ENCODE measurements around the gene DRICH1.

DNA sequence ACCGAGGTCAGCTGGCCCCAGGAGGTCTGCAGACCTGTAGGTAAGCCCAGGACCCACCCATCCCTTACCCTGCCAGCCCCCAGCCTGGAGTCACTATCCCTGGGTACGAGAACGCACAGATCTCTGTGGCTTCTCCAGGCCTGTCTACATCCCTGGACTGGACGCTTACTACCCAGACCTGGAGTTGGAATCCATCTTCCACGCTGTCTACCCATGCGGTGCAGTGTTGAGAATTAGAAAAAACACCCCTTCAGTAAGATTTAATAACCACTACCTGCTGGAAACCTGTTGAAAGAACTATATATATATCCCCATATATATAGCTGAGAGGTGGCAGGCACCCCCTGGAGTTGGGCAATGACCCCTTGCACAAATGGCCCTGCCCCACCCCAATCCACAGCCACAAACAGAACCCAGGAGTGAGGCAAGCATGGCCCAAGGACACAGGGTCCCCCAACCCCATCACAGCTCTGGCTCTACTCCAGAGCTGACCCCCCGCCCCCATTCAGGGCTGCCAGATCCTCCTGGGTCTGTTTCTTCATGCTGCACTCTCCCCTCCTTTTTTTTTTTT, 41.0 kb upstream of the DRICH1 start:
- TF ChIP-seq ZFP3 (CRISPR knock-in tag; IDR thresholded peaks at IDR 0.05) (no peak), SNAI2 (CRISPR knock-in tag; IDR thresholded peaks at IDR 0.05) (no peak), TOX (CRISPR knock-in tag; IDR thresholded peaks at IDR 0.05; ENCODE audit: borderline replicate concordance) (no peak), ISL1 (CRISPR knock-in tag; IDR thresholded peaks at IDR 0.05) (no peak), TCF4 (CRISPR knock-in tag; IDR thresholded peaks at IDR 0.05; ENCODE audit: borderline replicate concordance) (no peak), ZNF70 (CRISPR knock-in tag; IDR thresholded peaks at IDR 0.05) (no peak), ZC3H10 (CRISPR knock-in tag; IDR thresholded peaks at IDR 0.05) (no peak)
- TF ChIP-seq, protein P1, sequence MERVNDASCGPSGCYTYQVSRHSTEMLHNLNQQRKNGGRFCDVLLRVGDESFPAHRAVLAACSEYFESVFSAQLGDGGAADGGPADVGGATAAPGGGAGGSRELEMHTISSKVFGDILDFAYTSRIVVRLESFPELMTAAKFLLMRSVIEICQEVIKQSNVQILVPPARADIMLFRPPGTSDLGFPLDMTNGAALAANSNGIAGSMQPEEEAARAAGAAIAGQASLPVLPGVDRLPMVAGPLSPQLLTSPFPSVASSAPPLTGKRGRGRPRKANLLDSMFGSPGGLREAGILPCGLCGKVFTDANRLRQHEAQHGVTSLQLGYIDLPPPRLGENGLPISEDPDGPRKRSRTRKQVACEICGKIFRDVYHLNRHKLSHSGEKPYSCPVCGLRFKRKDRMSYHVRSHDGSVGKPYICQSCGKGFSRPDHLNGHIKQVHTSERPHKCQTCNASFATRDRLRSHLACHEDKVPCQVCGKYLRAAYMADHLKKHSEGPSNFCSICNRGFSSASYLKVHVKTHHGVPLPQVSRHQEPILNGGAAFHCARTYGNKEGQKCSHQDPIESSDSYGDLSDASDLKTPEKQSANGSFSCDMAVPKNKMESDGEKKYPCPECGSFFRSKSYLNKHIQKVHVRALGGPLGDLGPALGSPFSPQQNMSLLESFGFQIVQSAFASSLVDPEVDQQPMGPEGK (CRISPR knock-in tag; IDR thresholded peaks at IDR 0.05; ENCODE audit: borderline replicate concordance): no peak
- TF ChIP-seq, protein P2, sequence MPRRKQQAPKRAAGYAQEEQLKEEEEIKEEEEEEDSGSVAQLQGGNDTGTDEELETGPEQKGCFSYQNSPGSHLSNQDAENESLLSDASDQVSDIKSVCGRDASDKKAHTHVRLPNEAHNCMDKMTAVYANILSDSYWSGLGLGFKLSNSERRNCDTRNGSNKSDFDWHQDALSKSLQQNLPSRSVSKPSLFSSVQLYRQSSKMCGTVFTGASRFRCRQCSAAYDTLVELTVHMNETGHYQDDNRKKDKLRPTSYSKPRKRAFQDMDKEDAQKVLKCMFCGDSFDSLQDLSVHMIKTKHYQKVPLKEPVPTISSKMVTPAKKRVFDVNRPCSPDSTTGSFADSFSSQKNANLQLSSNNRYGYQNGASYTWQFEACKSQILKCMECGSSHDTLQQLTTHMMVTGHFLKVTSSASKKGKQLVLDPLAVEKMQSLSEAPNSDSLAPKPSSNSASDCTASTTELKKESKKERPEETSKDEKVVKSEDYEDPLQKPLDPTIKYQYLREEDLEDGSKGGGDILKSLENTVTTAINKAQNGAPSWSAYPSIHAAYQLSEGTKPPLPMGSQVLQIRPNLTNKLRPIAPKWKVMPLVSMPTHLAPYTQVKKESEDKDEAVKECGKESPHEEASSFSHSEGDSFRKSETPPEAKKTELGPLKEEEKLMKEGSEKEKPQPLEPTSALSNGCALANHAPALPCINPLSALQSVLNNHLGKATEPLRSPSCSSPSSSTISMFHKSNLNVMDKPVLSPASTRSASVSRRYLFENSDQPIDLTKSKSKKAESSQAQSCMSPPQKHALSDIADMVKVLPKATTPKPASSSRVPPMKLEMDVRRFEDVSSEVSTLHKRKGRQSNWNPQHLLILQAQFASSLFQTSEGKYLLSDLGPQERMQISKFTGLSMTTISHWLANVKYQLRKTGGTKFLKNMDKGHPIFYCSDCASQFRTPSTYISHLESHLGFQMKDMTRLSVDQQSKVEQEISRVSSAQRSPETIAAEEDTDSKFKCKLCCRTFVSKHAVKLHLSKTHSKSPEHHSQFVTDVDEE (CRISPR knock-in tag; IDR thresholded peaks at IDR 0.05): no peak

Measured in SK-N-SH treated with all-trans-retinoic acid at 6 μM for 48 hours (cell line).